Stimulated activated CD4-positive, alpha-beta T cell treated with anti-CD3 and anti-CD28 coated beads, Interleukin-15, amount 100 ng/mL, for 1 hour (primary cell): Measurements from ENCODE around the gene SLC12A7.
"Not testable (repeated sequence)": the region's sequence is repeated elsewhere in the genome, so short reads cannot be mapped to it uniquely, and the experiment has no call there.

Experiments used
- DNase-seq, 2 donors: peaks; one replicate each; pipeline ENCODE4 v3.0.0-alpha.2; 2020; ENCODE audit warnings: low read depth in 1 of 2, low spot score in 1 of 2

SLC12A7 gene

GRCh38 chr5:1010641-1011046 lies 101.2 kb downstream of the SLC12A7 start:
- no peak for DNase-seq

- no peak for DNase-seq
Measured at GRCh38 chr5:1010181-1010510, 101.7 kb downstream of the SLC12A7 start.

- DNase-seq = no peak
Measured at GRCh38 chr5:1009359-1010180, 102.3 kb downstream of the SLC12A7 start.

GRCh38 chr5:1008451-1009358 lies 103.2 kb downstream of the SLC12A7 start, which contains the start of gene NKD2:
NKD2 (plus strand) TSS chr5:1008802; CDS start chr5:1009058, 256 bp downstream.
- peak in 1 of 2 donors; percentile 48 for DNase-seq

GRCh38 chr5:1007681-1008450 lies 104.0 kb downstream of the SLC12A7 start:
- no peak for DNase-seq

- no peak for DNase-seq
Measured at GRCh38 chr5:1007221-1007680, 104.6 kb downstream of the SLC12A7 start.

- no peak for DNase-seq
Measured at GRCh38 chr5:1006656-1007071, 105.2 kb downstream of the SLC12A7 start.

- no peak for DNase-seq
Measured at GRCh38 chr5:1005904-1006655, 105.8 kb downstream of the SLC12A7 start.

- DNase-seq = no peak
Measured at GRCh38 chr5:1005249-1005851, 106.5 kb downstream of the SLC12A7 start.

GRCh38 chr5:1004461-1005248 lies 107.2 kb downstream of the SLC12A7 start:
- peak in 1 of 2 donors; percentile 26 for DNase-seq

GRCh38 chr5:1003296-1003937 lies 108.4 kb downstream of the SLC12A7 start:
- DNase-seq = no peak

- DNase-seq = no peak
Measured at GRCh38 chr5:1002836-1003235, 109.0 kb downstream of the SLC12A7 start.

- DNase-seq = no peak
Measured at GRCh38 chr5:1002271-1002546, 109.7 kb downstream of the SLC12A7 start.

GRCh38 chr5:1001406-1002270 lies 110.2 kb downstream of the SLC12A7 start:
- DNase-seq = no peak

GRCh38 chr5:1000831-1001230 lies 111.0 kb downstream of the SLC12A7 start:
- DNase-seq = not testable (repeated sequence)
